Measurements from ENCODE around the gene HSF5. TPM values are rescaled to one million over a fixed set of nuclear protein-coding genes. Genes with fewer than 3 reads are reported as not detected.

Gene HSF5
- total RNA-seq = under 0.01 TPM in 1 of 2 replicates, not detected in the other

GRCh38 chr17:58487589-58488427 is at the start of gene HSF5:
Gene HSF5 (minus strand): TSS chr17:58488408. CDS start chr17:58488274, 134 bp downstream.

GRCh38 chr17:58513965-58514769 is 26.0 kb upstream of the HSF5 start, which contains the start of gene MTMR4:
Gene MTMR4 (minus strand): TSS chr17:58514638. CDS start chr17:58514407, 231 bp downstream.

GRCh38 chr17:58417300-58418092 is 70.7 kb downstream of the HSF5 start, which contains the start of gene RNF43:
Gene RNF43 (minus strand): TSS chr17:58417534. CDS start chr17:58415577, 1,957 bp downstream.

Other genes with a start within 250 kb of the HSF5 start
- gene LPO, start 249.8 kb downstream of the HSF5 start, total RNA-seq = 0.59 TPM in 1 of 2 replicates, not detected in the other
- 0.09 TPM in 1 of 2 replicates, not detected in the other for gene MPO, start 207.5 kb downstream of the HSF5 start, total RNA-seq
- gene TSPOAP1, start 159.6 kb downstream of the HSF5 start, total RNA-seq = 1.5 and 1.7 TPM in 2 replicates
- 29.7 and 34.4 TPM in 2 replicates for gene SUPT4H1, start 136.2 kb downstream of the HSF5 start, total RNA-seq
- not detected in 2 replicates for gene RNF43, start 70.9 kb downstream of the HSF5 start, total RNA-seq
- 44.5 and 59.8 TPM in 2 replicates for gene MTMR4, start 26.2 kb upstream of the HSF5 start, total RNA-seq
- gene TEX14, start 203.6 kb upstream of the HSF5 start, total RNA-seq = under 0.01 and 0.05 TPM in 2 replicates
- gene RAD51C, start 204.2 kb upstream of the HSF5 start, total RNA-seq = 24.4 and 28.5 TPM in 2 replicates

Data from smooth muscle cell of the umbilical artery (primary cell).